Stimulated activated CD4-positive, alpha-beta T cell treated with anti-CD3 and anti-CD28 coated beads, TNF-alpha, amount 100 ng/mL, for 1 hour (primary cell): ENCODE data around the gene KRT8.
"Not testable (repeated sequence)": the region's sequence is repeated elsewhere in the genome, so short reads cannot be mapped to it uniquely, and the experiment has no call there.

Source experiments
- DNase-seq, 3 donors: peaks; one replicate each; pipeline ENCODE4 v3.0.0-alpha.2; 2020; ENCODE audit warnings: low read depth in 3 of 3, low spot score in 1 of 3

KRT8 gene

GRCh38 chr12:52874573-52875435 lies 30.1 kb downstream of the KRT8 start:
- no peak for DNase-seq

- DNase-seq = peak in 2 of 3 donors; percentile 18 to 25
Measured at GRCh38 chr12:52873832-52874572, 30.9 kb downstream of the KRT8 start.

GRCh38 chr12:52873513-52873831 lies 31.4 kb downstream of the KRT8 start:
- DNase-seq = no peak

- no peak for DNase-seq
Measured at GRCh38 chr12:52872644-52873389, 32.1 kb downstream of the KRT8 start.

GRCh38 chr12:52871291-52872039 lies 33.4 kb downstream of the KRT8 start:
- DNase-seq = no peak

- DNase-seq = peak; percentile 24 to 73 (median 54)
Measured at GRCh38 chr12:52870361-52871290, 34.2 kb downstream of the KRT8 start.

GRCh38 chr12:52867642-52868041 lies 37.2 kb downstream of the KRT8 start:
- peak in 1 of 3 donors; percentile 27 for DNase-seq

GRCh38 chr12:52867152-52867551 lies 37.7 kb downstream of the KRT8 start:
- DNase-seq = no peak

- DNase-seq = no peak
Measured at GRCh38 chr12:52865090-52865944, 39.6 kb downstream of the KRT8 start.

- no peak for DNase-seq
Measured at GRCh38 chr12:52862023-52862422, 42.9 kb downstream of the KRT8 start.

GRCh38 chr12:52861511-52861910 lies 43.4 kb downstream of the KRT8 start:
- no peak for DNase-seq

GRCh38 chr12:52860102-52860823 lies 44.6 kb downstream of the KRT8 start:
- no peak for DNase-seq

- no peak for DNase-seq
Measured at GRCh38 chr12:52857500-52857899, 47.4 kb downstream of the KRT8 start.

GRCh38 chr12:52856787-52857186 lies 48.1 kb downstream of the KRT8 start:
- DNase-seq = no peak

GRCh38 chr12:52856077-52856476 lies 48.8 kb downstream of the KRT8 start:
- DNase-seq = not testable (repeated sequence)

GRCh38 chr12:52851787-52852186 lies 53.1 kb downstream of the KRT8 start:
- no peak for DNase-seq

- DNase-seq = no peak
Measured at GRCh38 chr12:52850681-52851080, 54.2 kb downstream of the KRT8 start.

- DNase-seq = no peak
Measured at GRCh38 chr12:52849511-52849910, 55.4 kb downstream of the KRT8 start.
